Left renal cortex interstitium (tissue), 4 donors: ENCODE measurements around the gene ALDH6A1. TPM values are rescaled to one million over a fixed set of nuclear protein-coding genes. Genes with fewer than 3 reads are reported as not detected.

Source experiments
- polyA plus RNA-seq, 4 donors: library from polyadenylated mRNA; unstranded; fragments of 120-200 nt; gene quantifications; one replicate each; pipeline ENCODE4 v1.2.1, GENCODE V29; 2013; ENCODE audit not compliant: insufficient read length in 4 of 4

ALDH6A1 gene
- polyA plus RNA-seq, 4 donors, result 76.3 to 126 (median 104) TPM

Other genes with a start within 250 kb of the ALDH6A1 start
- gene PTGR2, start 232.6 kb downstream of the ALDH6A1 start, polyA plus RNA-seq, result 10 to 100 TPM; 21.3 to 36.2 (median 26.1) TPM
- gene ZNF410, start 197.6 kb downstream of the ALDH6A1 start, polyA plus RNA-seq, result 10 to 100 TPM; 51.2 to 65.0 (median 56.8) TPM
- 10 to 100 TPM; 12.1 to 16.2 (median 14.3) TPM for gene FAM161B, start 134.4 kb downstream of the ALDH6A1 start, polyA plus RNA-seq
- 10 to 100 TPM; 27.8 to 37.3 (median 32.8) TPM for gene COQ6, start 134.2 kb downstream of the ALDH6A1 start, polyA plus RNA-seq
- 10 to 100 TPM; 41.1 to 55.8 (median 49.8) TPM for gene ENTPD5, start 65.2 kb downstream of the ALDH6A1 start, polyA plus RNA-seq
- 10 to 100 TPM; 13.5 to 20.5 (median 18.1) TPM for gene BBOF1, start 65.1 kb downstream of the ALDH6A1 start, polyA plus RNA-seq
- gene LIN52, start 503 bp upstream of the ALDH6A1 start, polyA plus RNA-seq, result 10 to 100 TPM; 15.7 to 20.2 (median 17.8) TPM
- under 1 TPM; 0.05 to 0.11 (median 0.08) TPM for gene VSX2, start 155.0 kb upstream of the ALDH6A1 start, polyA plus RNA-seq
- 100 to 1,000 TPM in 2 of 4 donors, 10 to 100 TPM in 2; 74.6 to 156 (median 116) TPM for gene ABCD4, start 218.5 kb upstream of the ALDH6A1 start, polyA plus RNA-seq